ENCODE data around the gene GALNS.

The GALNS gene

GRCh38 chr16:88888461-88889387 is 32.0 kb upstream of the GALNS start:
- DNase-seq: peak; percentile 98

DNA sequence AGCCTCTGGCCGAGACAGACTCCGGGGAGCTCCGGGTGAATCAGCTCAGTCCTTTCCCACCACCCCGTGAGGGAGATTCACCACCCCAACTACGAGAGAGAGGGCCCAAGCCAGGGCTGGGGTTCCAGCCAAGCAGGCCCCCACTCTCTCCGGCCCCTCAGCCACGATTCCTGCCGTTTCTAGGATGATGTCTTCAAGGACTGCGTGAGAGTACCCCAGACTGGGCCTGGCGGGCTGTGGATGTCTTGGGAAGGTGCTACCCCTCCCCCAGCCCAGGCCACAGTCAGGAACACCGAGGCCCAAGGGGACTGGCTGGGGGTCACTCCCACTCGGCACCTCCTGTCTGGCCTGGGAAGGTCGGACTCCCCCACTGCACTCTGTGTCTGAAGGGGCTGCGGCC is 31.3 kb upstream of the GALNS start:
- no peak for DNase-seq

DNA sequence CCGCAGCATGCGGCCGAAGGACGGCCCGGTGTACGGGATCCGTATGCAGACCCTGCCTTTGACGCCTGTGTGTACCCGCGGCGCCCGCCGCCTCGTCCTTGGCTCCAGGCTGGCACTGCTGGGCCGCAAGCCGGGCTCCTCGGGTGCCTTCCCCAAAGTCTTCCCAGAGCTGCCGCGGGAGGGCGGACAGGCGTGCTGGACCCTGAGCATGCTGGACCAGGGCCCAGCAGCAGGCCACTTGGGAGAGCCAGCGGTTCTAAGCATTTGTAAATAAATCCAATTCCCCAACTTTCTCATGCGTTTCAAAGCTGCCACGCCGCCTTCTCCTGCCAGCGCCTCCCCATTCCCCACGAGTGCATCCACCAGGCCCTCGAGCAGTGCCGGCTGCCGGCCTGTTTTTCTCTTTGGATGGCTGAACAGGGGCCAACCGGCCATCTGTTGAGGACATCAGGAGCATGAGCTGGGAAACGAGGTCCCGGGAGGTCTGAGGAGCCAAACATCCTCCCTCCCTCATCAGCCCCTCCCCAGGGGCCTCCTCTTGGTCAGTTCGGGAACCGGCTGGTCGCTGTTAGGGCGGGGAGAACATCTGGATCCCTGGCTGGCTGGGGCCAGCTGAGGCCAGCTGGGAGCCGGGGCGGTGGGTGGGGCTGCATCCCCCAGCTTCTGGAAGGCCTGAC is 30.2 kb upstream of the GALNS start:
- peak; percentile 32 for DNase-seq

GRCh38 chr16:88886420-88886844 is 29.7 kb upstream of the GALNS start:
- DNase-seq: no peak

DNA sequence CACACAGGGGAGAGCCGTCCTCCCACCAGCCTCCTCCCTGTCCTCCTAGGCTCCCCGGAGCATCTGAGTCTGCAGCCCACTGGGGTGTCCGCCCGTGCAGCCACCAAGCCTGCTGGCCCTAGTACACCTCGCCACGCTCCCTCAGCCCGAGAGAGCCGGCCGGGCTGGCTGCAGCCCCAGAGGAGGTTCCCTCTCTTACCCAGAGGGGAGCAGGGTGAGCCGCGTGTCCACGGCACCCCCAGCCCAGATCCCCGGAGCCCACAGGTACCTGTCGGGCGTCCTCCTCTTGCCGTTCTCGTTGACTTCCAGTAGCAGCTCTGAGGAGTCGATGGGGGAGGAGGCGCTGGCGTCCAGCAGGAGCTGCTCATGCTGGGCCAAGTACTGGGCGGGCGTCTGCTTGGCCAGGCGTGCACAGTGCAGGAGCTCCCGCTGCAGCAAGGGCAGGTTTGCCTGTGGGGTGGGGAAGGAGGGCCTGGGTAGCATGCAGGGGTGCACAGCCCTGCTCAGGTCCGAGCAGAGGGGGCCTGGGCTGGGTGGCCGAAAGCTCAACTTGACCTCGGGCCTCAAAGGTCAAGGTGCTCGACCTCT is 29.0 kb upstream of the GALNS start:
- DNase-seq: no peak

GRCh38 chr16:88884569-88885271 is 28.0 kb upstream of the GALNS start:
- no peak for DNase-seq

DNA sequence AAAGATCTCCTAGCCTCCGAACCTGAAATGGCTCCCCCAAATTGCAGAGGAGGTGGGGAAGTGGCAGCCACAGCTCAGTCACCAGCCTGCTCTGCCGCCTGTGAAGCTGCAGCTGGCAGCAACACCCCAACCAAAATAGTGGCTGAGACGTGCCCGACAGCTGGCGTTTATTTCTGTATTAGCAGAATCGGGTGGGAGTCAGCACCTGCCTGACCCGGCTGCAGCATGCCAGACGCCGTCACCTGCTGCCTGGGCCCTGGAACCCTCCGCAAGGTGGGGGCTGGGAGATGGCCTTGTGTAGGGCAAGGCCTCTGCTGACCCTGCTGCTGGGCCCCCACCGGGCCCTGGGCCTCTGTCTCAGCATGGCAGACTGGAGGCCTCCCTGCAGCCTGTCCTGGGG is 27.2 kb upstream of the GALNS start:
- DNase-seq: peak; percentile 77

DNA sequence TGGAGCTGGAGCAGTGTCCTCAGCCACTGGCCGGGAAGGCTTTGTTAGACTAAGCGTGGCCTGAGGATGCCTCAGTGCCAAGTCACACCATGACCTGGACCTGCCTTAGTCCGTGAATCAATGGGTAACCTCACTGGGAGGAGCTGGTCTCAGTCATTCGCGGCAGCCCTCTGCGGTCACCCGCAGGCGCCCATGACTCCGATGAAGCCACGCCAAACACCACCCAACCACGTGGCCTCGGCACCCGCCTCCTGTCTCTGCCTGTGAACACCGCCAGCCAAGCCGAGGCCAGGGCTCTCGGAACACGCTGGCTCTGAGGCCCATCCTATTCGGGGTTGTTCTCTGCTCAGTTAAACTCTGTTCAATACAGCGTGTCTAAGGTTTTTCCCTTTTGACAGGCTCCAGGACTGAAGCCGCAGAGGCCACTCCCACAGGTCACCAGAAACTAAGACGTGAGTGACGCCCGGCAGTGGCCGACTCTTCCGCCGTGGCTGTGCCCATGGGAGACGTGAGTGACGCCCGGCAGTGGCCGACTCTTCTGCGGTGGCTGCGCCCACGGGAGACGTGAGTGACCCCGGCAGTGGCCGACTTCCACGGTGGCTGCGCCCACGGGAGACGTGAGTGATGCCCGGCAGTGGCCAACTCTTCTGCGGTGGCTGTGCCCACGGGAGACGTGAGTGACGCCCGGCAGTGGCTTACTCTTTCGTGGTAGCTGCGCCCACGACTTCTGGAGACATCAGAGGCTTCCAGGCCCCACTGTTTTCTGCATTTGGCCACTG is 26.6 kb upstream of the GALNS start:
- DNase-seq: no peak

DNA sequence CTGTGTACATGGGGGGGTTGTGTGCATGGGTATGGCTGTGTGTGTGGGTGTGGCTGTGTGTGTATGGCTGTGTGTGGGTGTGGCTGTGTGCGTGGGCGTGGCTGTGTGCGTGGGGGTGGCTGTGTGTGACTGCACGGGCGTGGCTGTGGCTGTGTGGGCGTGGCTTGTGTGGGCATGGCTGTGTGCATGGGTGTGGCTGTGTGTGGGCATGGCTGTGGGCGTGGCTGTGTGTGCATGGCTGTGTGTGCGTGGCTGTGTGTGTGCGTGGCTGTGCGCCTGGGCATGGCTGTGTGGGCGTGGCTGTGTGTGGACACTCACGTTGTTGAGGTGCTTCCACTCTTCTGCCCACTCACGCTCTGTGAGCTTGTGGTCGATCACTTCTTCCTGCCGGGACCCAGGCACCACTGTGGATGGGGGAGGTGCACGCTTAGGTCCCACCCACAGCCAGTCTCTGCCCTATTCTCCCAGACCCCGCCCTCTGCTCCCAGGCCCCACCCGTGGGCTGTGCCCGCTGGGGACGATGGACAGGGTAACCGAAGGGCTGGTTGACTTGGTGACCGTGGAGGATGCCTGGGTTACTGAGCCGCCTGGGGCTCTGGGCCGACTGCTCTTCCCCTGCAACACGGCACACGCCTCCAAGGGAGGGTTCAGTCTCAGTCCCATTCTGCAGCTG is 25.7 kb upstream of the GALNS start:
- no peak for DNase-seq

DNA sequence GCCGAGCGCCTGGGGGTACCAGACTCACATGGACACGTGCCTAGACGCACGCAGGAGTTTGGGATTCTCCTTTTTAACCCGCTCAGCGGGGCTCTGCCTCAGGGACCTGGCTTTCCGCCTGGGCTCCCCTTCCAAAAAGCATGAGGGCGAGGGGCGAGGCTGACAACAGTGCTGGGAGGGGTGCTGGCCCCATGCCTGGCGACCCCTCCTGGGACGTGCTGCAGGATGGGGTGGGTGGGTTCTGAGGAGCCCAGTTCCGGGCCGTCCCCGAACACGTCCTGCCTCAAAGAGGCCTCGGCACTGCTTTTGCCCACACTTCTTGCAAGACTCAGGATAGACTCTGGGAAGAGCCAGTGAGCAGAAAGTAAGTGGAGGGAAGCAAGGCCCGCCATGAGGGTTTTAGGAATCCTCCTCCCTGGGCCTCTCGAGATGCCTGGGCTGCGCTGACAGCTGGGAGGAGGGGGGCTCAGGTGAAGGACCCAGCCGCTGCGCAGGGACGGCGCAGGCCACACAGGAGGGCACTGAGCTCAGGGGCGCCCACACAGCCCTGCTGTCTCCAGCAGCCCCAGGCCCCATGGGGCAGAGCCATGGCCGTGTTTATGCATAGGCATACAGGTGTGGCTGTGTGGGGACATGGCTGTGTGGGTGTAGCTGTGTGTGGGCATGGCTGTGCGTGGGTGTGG is 25.1 kb upstream of the GALNS start:
- no peak for DNase-seq

DNA sequence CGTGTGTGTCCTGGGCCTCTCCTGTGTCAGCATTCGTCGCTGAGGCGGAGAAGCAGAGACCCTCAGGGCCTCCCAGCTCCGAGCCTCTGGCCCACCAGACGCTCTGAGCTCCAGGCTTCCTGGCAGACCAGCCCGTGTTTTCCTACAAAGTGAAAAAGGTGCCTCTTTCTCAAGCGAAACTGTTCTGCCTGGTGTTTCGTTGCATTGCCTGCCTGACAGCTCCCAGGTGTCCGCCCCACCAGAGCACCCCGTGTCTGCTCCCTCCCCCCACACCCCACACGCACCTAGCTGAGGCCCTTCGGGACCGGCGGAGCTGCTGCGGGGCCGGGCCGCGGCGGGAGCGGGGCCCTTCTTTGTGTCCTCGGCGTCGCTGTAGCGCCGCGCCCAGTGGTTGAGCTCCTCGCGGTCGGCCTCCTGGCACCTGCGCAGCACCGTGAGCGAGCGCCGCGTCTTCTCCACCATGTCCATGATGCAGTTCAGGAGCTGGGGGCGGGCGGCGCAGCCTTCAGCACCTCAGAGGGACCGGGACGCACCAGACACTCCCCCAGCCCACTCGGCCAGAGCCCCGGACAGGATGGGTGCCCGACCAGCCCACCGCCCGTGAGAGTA is 24.4 kb upstream of the GALNS start:
- DNase-seq: no peak

- DNase-seq: no peak
These were observed 23.7 kb upstream of the GALNS start for GRCh38 chr16:88880226-88881006.

DNA sequence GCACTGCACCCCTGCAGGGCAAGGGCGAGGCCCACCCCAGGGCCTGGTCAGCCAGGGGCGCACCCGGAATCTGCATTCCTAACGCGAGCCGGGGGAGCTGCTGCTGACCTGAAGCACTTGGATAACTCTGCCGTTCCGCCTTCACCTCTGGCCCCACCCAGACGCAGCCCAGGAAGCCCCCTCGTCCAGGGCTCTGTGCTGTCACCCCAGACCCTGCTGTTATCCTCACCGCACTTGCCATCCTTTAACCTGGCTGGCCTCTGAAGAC is 23.0 kb upstream of the GALNS start:
- no peak for DNase-seq

DNA sequence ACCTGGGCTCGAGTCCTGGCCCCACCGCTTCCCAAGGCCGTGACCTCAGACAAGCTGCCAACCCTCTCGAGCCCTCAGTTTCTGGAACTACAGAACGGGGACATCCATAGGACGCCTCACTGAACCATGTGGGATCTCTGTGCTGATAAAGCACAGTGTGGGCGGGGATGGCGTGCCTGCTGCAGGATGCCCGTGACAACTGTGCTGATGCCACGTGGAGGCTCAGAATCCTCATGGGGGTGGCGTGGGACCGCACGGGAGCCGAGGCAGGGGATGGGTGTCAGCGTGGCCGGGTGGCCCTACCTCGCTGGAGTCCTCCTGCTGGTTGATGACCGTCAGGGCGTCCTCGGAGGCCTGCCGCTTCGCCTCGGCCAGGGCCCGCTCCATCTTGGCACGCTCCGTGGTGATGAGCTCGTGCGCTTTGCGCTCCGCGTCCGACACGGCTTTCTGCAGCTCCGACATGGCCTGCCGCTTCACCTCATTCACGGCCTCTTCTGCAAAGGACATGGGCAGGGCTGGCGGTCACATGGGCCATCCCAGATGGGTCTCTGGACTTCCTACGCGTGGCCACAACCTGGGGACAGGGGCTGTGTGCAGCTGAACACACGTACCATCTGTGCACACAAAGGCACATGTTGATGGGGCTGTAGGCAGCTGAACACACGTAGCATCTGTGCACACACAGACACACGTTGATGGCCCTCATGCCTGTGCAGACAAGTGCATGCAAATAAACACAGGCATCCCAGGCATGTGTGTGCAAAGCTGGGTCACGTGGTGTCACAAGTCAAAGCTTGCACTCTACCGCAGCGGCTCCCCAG is 22.4 kb upstream of the GALNS start:
- no peak for DNase-seq

- no peak for DNase-seq
These were observed 21.6 kb upstream of the GALNS start for GRCh38 chr16:88878356-88878755.

DNA sequence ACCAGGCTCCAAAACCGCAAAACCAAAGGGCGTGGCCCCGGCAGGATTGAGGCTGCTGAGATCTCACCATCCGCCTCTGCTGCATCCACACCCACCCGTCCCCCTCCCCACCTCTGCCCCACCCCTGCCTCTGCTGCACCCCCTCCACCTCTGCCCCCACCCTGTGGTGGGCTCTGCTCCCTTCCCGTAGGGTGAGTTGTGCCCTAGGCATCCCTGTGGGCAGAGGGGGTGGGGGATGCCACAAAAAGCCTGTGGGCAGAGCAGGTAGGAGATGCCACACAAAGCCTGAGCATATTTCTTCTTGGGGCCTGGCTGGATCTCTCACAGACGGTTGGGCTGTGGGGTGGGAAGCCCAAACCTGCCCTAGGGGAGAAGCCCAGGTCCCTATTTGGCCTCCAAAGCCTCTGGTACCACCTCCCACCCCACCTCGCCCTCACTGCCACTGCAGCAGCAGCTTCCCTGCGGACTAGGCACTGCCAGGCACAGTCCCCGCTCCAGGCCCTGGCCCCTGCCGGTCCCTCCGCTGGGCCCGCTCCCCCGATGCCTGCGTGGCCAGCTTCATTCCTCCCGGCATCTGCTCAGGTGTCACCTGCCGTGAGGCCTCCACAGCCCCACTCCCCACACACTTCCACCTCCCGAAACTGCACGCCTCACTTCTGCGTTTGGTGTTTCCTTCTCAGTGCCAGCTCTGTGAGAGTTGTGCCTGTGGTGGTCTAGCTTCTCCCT is 21.0 kb upstream of the GALNS start:
- DNase-seq: no peak

GRCh38 chr16:88876942-88877526 is 20.3 kb upstream of the GALNS start:
- no peak for DNase-seq

GRCh38 chr16:88875703-88876234 is 19.0 kb upstream of the GALNS start:
- no peak for DNase-seq

Data from NCI-H2171 treated with DMSO at 0.1 percent for 48 hours (cell line).